PFSK-1 (cell line): Measurements from ENCODE around the gene LOXL4.

Experiments
- FOXP2 ChIP-seq: optimal IDR thresholded peaks from 2 replicates; pipeline ENCODE3; 2011; ENCODE audit warnings: borderline replicate concordance, control low read depth, inconsistent platforms; ENCODE audit not compliant: insufficient read depth; ENCODE audit errors: extremely low read length, extremely low read depth
- POLR2AphosphoS5 ChIP-seq: IDR thresholded peaks from 2 replicates; pipeline ENCODE4 v1.6.1; 2012; ENCODE audit warnings: low read depth, mild to moderate bottlenecking, control low read depth, low read length, moderate library complexity
- REST ChIP-seq, 2 experiments: IDR thresholded peaks; 2 replicates each; pipeline versions ENCODE4 v1.6.1 to v1.8.0; 2011 to 2012; ENCODE audit warnings: low read depth in 2 of 2, low read length in 2 of 2, control low read depth in 1 of 2, inconsistent platforms in 1 of 2, mild to moderate bottlenecking in 1 of 2, moderate library complexity in 1 of 2; ENCODE audit not compliant: insufficient read depth in 1 of 2
- SIN3A ChIP-seq: IDR thresholded peaks from 2 replicates; pipeline ENCODE4 v1.6.1; 2012; ENCODE audit warnings: mild to moderate bottlenecking, low read length, moderate library complexity, borderline replicate concordance; ENCODE audit not compliant: insufficient read depth
- TAF1 ChIP-seq: IDR thresholded peaks from 2 replicates; pipeline ENCODE4 v1.6.1; 2012; ENCODE audit warnings: low read length, control low read depth, borderline replicate concordance; ENCODE audit not compliant: insufficient read depth

GRCh38 chr10:98249134-98249533, 18.9 kb downstream of the LOXL4 start:
- TF ChIP-seq TAF1 (no peak), SIN3A (no peak), POLR2AphosphoS5 (no peak), REST (IDR thresholded peaks at IDR 0.05; ENCODE audit: insufficient read depth in 1 of 2, low read depth in 2 of 2, low read length in 2 of 2) (no peak), FOXP2 (no peak)
